OCI-LY7 (cell line): ENCODE measurements around the gene SIVA1.

Source experiments
- CTCF ChIP-seq: fragments of 200-600 bp; sonication (generic); conservative IDR thresholded peaks from 2 replicates; pipeline ENCODE4 v1.5.1; 2014; ENCODE audit warnings: mild to moderate bottlenecking, antibody characterized with exemption, low read length, moderate library complexity, mixed read lengths
- EZH2phosphoT487 ChIP-seq: fragments of 200-600 bp; sonication (generic); IDR thresholded peaks from 2 replicates; pipeline ENCODE4 v1.6.1; 2018; ENCODE audit warnings: low read depth, borderline replicate concordance, mild to moderate bottlenecking, mixed run types, antibody characterized with exemption, low read length, moderate library complexity, mixed read lengths

GRCh38 chr14:104781271-104782077 is 28.5 kb downstream of the SIVA1 start:
- no peak for TF ChIP-seq CTCF
- no peak for TF ChIP-seq EZH2phosphoT487
